IPS-NIHi11 (cell line): ENCODE results near the gene MRPS10.
"Not testable (repeated sequence)": the region's sequence is repeated elsewhere in the genome, so short reads cannot be mapped to it uniquely, and the experiment has no call there.

Source experiments
- DNase-seq: peaks from one replicate; pipeline ENCODE4 v3.0.0; 2012; ENCODE audit warnings: mixed read lengths, low spot score

MRPS10 gene

GRCh38 chr6:42210551-42210950 is 7.1 kb downstream of the MRPS10 start:
- DNase-seq = no peak

- not testable (repeated sequence) for DNase-seq
Observed at GRCh38 chr6:42207559-42207958, 10.1 kb downstream of the MRPS10 start.

- DNase-seq = no peak
Observed at GRCh38 chr6:42204768-42205282, 12.8 kb downstream of the MRPS10 start.

GRCh38 chr6:42203183-42203582 is 14.5 kb downstream of the MRPS10 start:
- no peak for DNase-seq

GRCh38 chr6:42202131-42202915 is 15.3 kb downstream of the MRPS10 start:
- DNase-seq = not testable (repeated sequence)

GRCh38 chr6:42201382-42201781 is 16.3 kb downstream of the MRPS10 start:
- DNase-seq = no peak

- DNase-seq = no peak
Observed at GRCh38 chr6:42200035-42200434, 17.6 kb downstream of the MRPS10 start.

- no peak for DNase-seq
Observed at GRCh38 chr6:42199106-42199981, 18.3 kb downstream of the MRPS10 start.

- DNase-seq = no peak
Observed at GRCh38 chr6:42197555-42198362, 19.9 kb downstream of the MRPS10 start.

GRCh38 chr6:42195415-42195814 is 22.2 kb downstream of the MRPS10 start:
- DNase-seq = no peak

GRCh38 chr6:42194056-42194455 is 23.6 kb downstream of the MRPS10 start:
- no peak for DNase-seq

GRCh38 chr6:42193491-42193894 is 24.2 kb downstream of the MRPS10 start:
- DNase-seq = peak; percentile 37

GRCh38 chr6:42192385-42192784 is 25.3 kb downstream of the MRPS10 start:
- not testable (repeated sequence) for DNase-seq

- DNase-seq = no peak
Observed at GRCh38 chr6:42190554-42191183, 27.0 kb downstream of the MRPS10 start.

- DNase-seq = no peak
Observed at GRCh38 chr6:42188406-42188805, 29.3 kb downstream of the MRPS10 start.

- DNase-seq = no peak
Observed at GRCh38 chr6:42185597-42185996, 32.1 kb downstream of the MRPS10 start.

- no peak for DNase-seq
Observed at GRCh38 chr6:42184475-42184874, 33.2 kb downstream of the MRPS10 start.

GRCh38 chr6:42182101-42182500 is 35.6 kb downstream of the MRPS10 start:
- DNase-seq = no peak

- DNase-seq = no peak
Observed at GRCh38 chr6:42179945-42180313, 37.7 kb downstream of the MRPS10 start.

- no peak for DNase-seq
Observed at GRCh38 chr6:42179261-42179944, 38.3 kb downstream of the MRPS10 start.
